ENCODE results near the gene TMEM248. TPM values are rescaled to one million over a fixed set of nuclear protein-coding genes. Genes with fewer than 3 reads are reported as not detected.

The TMEM248 gene, protein sequence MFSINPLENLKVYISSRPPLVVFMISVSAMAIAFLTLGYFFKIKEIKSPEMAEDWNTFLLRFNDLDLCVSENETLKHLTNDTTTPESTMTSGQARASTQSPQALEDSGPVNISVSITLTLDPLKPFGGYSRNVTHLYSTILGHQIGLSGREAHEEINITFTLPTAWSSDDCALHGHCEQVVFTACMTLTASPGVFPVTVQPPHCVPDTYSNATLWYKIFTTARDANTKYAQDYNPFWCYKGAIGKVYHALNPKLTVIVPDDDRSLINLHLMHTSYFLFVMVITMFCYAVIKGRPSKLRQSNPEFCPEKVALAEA
- total RNA-seq = 36.1 and 84.0 TPM in 2 replicates

DNA sequence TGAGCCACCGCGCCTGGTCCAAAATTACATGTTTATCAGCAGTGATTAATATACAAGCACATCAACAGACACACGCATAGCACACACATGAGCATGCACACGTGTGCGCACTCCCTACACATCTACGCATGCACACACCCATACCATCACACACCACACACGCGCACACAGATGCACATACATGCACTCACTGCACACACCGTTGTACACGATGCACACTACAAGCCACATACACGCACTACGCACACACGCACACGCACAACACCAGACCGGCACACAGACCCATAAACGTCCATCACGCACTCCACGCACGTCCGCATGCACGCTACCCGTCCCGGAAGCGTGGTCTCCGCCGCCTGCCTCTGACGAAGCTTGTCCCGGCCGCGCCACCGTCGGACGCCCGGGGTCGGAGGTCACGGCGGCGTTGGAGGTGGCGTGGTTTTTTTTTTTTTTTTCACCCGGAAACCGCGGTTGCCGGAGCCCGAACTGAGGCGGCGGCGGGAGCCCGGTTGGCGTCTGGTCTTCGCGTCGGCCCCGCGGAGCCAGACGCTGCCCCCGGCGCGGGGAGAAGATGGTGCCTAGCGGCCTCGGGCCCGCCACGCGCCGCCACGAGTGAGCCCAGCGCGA, at the start of gene TMEM248:
Gene TMEM248 (plus strand): TSS at position 457 of the 627 bp plus-strand sequence. CDS start 20,641 bp downstream, outside the sequence.

DNA sequence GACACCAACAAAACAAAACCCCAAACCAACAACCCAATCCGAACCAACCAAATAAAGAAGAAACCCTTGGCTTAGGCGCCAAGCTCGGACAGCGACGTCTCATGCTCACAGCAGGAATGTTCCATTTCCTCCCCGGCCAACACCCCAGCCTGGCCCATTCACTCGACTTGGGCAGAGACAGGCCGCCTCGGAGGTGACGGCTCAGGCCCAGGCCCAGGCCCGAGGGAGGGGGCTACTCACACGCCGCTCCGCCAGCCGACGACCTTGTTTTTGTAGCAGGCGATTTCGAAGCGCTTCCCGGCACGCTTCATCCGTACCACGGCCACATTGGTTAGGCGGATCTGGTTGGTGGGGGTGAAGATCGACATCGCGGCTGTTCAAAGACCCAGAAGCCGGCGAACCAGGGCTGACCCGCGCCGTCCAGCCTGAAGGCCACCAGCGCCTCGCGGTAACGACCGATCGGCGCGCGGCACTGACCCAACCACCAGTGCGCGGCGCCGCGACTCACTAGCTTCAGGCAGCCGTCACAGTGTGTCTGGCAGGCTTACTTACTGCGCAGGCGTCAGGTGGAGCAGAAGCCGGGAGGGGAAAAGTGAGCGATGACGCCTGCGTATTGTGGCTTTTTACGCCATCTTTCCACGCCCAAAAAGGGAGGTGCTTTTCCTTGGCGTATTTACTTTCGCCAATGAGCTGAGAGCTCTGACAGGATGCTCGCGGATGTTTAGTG, 74.2 kb downstream of the TMEM248 start, which contains the start of gene SBDS:
Gene SBDS (minus strand): TSS at position 537 of the 727 bp plus-strand sequence. CDS start 169 bp downstream, at position 368.

DNA sequence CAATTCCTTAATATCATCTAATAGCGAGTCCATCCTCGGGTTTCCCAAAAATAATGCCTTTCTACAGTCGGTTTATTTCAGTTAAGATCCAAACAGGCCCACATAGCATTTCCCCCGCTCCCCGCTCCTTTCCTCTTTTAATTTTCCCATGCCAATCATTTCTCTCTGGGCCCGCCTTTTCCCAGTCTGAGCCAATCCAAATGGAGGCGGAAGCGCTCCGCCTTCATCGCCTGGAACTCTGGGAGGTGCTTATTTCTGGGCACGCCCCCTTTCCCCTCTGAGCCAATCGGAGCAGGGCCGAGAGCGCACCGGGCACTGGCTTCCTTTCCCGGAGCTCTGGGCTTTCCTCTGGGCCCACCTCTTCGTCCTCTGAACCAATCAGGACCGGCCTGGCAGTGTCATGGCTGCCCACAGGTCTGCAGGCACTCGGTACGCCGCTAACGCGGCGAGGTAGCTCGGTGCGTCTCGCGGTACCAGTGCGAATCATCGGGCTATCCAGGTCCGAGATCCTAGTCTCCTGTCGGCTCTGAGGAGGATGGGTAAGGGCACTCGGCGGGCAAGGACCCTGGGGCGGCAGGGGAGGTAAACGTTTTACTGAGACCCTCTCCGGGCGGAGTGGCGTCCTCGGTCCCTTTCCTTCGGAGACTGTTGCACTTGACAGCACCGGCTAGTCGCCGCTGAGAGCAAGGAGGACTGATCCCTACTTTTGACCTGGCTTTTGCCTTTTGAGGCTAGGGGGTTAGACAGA, 75.6 kb downstream of the TMEM248 start, which contains the start of gene TYW1:
Gene TYW1 (plus strand): TSS at position 390 of the 748 bp plus-strand sequence. CDS start 146 bp downstream, at position 536.

Other genes starting within 250 kb of the TMEM248 start
- 13.4 and 18.0 TPM in 2 replicates for gene RABGEF1, start 180.5 kb upstream of the TMEM248 start, total RNA-seq
- 66.2 and 97.8 TPM in 2 replicates for gene SBDS, start 74.4 kb downstream of the TMEM248 start, total RNA-seq
- 9.2 and 24.1 TPM in 2 replicates for gene TYW1, start 75.6 kb downstream of the TMEM248 start, total RNA-seq